SW 1271 (cell line): ENCODE data around the gene CEP162.
"Not testable (repeated sequence)": the region's sequence is repeated elsewhere in the genome, so short reads cannot be mapped to it uniquely, and the experiment has no call there.

Experiments used
- DNase-seq, 2 experiments: peaks; one replicate each; lab custom pipeline; 2025; lab: John Stamatoyannopoulos, UW

Gene CEP162

DNA sequence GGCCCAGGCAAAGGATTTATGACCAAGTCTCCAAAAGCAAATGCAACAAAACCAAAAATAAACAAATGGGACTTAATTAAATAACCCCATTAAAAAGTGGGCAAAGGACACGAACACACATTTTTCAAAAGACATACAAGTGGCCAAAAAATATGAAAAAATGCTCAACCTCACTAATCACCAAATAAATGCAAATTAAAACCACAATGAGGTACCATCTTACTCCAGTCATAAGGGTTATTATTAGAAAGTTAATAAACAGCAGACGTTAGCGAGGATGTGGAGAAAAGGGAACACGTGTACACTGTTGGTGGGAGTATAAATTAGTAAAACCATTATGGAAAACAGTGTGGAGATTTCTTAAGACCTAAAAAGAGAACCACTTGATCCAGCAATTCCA lies 71.1 kb downstream of the CEP162 start:
- DNase-seq: no peak

DNA sequence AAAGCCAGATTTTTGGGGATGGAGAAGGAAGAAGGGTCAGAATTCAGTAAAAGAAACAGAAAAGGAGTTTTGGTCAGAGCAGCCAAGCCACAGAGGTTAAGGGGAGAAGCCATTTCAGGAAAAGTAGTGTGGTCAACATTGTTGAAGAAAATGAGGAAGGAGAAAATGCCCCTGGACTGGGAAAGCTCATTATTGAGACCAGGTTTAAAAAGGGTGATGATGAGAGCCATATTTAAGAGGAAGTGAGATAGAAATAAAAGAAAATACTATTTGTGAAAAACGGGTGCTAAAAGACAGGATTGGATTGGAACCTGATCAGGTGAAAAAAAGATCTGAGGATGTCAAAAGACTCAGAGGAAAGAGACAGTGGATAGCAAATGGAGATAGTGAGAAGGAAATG lies 75.8 kb downstream of the CEP162 start:
- DNase-seq: no peak

- no peak for DNase-seq
Observed at GRCh38 chr6:84150705-84151104, 76.7 kb downstream of the CEP162 start.

DNA sequence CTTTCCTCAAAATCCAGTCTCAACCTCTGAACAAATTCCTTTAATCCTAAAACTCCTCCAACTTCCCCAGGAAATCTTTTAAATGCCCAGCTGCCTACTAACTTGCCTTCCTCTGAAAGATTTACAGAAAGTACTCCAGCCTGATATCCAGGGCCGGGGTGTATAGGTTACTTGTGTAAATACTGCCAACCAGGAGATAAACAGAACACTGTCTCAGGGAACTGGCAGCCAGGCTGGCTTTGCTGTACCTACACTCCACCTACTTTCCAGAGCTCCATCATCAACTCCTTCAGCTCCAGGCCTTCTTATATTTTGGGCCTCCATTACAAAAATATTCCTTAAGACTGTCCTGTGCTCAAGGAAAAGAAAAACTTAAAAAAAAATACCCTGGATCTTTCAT lies 85.9 kb downstream of the CEP162 start:
- no peak for DNase-seq

DNA sequence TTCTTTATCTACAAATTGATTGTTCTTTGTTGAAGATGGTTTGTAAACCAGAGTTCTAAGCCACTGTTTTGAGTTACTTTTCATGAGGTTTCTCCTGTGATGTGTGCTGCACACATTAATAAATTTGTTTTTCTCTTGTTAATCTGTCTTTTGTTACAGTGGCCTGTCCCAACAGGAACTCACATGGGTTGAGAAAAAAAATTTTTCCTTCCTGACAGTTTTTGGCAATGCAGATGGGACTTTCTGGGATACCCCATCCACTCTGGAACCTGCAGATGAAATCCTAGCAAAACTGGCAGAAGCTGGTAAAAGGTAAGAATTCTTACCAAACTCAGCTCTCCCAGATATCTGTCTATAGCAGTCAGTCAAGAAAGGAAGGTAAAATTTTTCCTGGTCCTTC lies 88.1 kb downstream of the CEP162 start:
- no peak for DNase-seq

DNA sequence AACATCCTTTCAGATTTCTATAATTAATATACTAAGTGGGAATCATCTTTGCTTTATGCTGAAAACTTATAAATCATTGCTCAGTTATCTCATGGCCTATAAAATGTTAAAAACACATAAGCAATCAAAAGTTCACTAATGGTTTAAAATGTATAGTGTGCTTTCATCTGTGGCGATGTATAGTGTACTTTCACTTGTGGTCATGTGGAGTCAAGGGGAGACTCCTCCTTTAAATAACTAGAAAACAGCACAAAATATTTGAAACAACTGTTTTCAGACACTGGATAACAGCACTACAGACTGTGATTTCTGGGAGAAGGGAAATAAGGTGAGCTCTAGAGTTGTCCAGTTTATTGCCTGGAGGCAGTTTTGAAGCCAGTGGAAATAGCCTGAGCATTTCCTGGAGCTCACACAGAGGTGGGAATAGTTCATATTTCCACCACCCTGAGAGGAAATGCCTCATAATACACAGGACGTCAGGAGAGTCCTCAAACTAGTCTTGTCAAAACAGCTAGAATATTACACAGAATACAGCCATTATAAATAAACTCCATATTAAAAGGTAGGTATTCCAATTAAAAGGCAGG lies 89.4 kb downstream of the CEP162 start:
- DNase-seq: peak in 1 of 2 experiments; percentile 38

DNA sequence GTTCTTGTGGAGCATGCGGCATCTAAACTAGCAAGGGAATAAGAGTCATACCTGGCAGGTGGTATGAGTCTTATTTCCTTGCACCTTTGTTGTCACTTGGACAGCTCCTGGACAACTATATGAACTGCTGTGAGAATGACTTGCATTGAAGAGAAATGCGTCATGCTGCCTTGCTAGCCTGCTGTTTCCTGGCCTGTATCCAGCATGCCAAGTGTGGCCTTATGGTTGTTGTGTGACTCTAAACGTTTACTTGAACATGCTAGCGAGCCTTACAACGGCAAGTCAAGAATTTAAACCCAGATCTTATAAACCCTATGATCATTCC lies 90.4 kb downstream of the CEP162 start:
- no peak for DNase-seq

DNA sequence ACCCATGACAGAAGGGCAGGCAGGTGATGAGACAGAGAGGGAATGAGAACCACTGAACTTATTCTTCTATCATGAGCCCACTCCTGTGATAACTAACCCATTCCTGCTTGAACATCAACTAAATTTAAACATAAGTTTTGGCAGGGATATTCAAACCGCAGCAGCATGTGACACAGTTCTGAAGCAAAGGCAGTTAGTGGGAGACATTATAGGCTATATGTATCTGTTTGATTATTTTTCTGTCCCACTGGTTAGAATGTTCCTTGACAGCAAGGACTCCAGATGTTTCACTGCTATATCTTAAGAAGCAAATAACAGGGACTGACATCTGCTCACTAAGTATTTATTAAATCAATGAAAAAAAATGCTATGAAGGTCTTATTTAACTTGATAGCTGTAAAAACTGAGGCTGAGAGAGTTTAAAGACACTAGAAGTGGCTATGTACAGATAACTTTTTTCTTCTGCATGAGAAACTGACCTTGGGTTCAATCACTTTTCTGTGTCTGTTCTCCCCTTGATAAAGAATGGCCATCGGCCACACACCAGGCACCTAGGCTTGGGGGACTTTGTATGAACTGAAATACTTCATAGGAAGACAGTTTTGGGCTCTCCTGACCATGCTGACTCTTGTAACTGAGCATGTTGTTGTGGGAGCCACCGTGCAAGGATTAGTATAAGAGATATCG lies 90.9 kb downstream of the CEP162 start:
- DNase-seq: no peak

- no peak for DNase-seq
Observed at GRCh38 chr6:84135291-84135690, 92.2 kb downstream of the CEP162 start.

GRCh38 chr6:84133385-84133784 lies 94.1 kb downstream of the CEP162 start:
- not testable (repeated sequence) for DNase-seq

GRCh38 chr6:84129588-84129987 lies 97.9 kb downstream of the CEP162 start:
- not testable (repeated sequence) for DNase-seq

DNA sequence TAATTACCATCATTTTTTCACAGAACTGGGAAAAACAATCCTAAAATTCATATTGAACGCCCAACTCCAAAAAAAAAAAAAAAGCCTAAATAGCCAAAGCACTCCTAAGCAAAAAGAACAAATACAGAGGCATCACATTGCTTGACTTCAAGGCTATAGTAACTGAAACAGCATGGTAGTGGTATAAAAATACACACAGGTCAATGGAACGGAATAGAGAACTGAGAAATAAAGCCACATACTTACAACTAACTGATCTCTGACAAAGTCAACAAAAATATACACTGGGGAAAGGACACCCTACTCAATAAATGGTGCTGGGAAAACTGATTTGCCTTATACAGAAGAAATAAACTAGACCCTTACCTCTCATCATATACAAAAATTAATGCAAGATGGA lies 104.3 kb downstream of the CEP162 start:
- DNase-seq: no peak

- DNase-seq: peak in 1 of 2 experiments; percentile 4
Observed at GRCh38 chr6:84119277-84119676, 108.2 kb downstream of the CEP162 start.

GRCh38 chr6:84118191-84118590 lies 109.3 kb downstream of the CEP162 start:
- DNase-seq: no peak

- not testable (repeated sequence) for DNase-seq
Observed at GRCh38 chr6:84114933-84115594, 112.4 kb downstream of the CEP162 start.

GRCh38 chr6:84111351-84111750 lies 116.1 kb downstream of the CEP162 start:
- not testable (repeated sequence) for DNase-seq

DNA sequence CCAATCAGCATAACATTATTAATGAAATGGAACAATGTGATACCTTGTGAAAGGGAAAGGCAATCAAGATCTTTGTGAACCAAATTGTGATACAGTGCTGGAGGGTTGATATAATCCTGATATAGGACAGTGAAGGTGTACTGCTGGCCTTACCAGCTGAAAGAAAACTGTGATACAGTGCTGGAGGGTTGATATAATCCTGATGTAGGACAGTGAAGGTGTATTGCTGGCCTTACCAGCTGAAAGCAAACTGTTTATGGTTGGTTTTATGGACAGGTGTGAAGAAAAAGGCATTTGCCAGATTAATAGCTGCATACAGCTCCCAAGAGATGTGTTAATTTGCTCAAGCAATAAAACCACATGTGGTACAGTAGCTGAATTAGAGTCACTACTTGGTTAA lies 119.9 kb downstream of the CEP162 start:
- no peak for DNase-seq

GRCh38 chr6:84105215-84105924 lies 122.1 kb downstream of the CEP162 start:
- DNase-seq: not testable (repeated sequence)

- no peak for DNase-seq
Observed at GRCh38 chr6:84103029-84103428, 124.4 kb downstream of the CEP162 start.

DNA sequence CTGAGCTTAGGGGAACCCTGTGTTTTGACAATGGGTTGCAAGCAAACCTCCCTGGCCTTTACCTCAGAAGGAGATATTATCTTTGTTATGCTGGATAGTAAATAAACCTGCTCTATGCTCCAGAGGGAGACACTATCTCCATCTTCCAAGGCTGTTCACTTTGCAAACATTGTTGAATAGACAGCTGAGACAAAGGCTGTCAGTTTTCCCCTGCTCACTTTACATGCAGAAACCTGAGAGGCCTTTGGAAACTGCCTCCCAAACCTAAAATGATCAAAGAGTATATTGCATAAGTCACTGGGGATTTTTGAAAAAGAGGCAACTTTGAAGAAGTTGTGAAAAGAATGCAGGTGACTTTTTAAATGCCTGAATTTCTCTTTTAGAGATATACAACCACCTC lies 132.3 kb downstream of the CEP162 start:
- DNase-seq: no peak

DNA sequence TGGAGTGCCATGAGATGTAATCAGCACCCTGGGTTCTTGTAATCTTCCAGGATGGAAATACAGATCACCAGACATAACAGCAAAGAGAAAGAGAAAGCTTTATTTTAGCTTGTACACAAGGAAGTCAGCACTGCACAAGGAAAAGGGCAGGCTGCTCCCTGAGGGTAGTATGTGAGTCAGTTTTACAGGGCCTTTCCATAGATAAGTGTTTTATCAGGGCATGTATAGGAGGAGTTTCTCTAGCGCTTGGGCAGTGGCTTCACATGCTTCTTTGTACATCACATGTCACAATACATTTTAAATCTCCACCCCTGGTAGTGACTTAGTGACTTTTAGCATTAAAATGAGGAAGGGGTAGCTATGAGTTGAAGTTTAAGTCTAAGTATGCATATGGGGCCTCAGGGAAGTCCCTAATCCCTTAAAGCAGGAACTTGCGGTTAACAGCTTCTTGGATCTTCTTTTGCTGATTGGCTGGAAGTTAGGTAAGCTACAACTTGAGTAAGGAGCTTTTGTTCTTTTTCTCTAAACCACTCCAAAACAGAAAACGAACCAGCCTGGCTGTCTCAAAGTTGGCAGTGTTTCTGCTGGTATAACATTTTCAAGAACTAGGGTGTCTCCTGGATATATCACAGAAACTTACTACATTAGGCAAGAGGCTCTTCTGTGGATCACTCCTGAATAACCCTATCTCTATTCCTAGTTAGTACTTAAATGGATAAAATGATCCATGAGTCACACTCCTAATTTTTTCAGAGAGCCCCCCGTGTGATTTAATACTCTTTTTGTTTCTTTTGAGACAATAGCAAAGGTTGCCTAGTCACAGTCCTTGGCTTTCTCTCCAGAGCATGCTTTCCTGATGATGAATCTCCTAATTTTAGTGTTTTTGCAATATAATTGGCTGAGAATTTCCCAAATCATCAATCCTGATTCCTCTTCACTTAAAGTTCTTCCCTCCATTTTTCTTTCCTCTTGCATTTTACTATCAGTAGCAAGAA lies 133.7 kb downstream of the CEP162 start:
- no peak for DNase-seq

GRCh38 chr6:84089552-84089951 lies 137.9 kb downstream of the CEP162 start:
- DNase-seq: no peak
